A673 (cell line): Measurements from ENCODE around the gene PALLD. TPM values are rescaled to one million over a fixed set of nuclear protein-coding genes. Genes with fewer than 3 reads are reported as not detected.

Source experiments
- BruUV-seq: library from RNA; stranded (reverse); fragments of 400-500 nt; replicated peaks from 2 replicates; lab custom pipeline; 2021; lab: Mats Ljungman, UMichigan
- CTCF ChIA-PET: fragments of 300-600 bp; sonication (Branson Sonifier 250); formaldehyde crosslinking; loops from one replicate; lab custom pipeline; 2022; ENCODE audit warnings: antibody characterized with exemption; lab: Charles Lee
- POLR2A ChIA-PET: fragments of 300-600 bp; sonication (Branson Sonifier 250); formaldehyde crosslinking; loops from one replicate; lab custom pipeline; 2022; ENCODE audit warnings: antibody characterized with exemption; ENCODE audit not compliant: low non-redundant PET; lab: Charles Lee
- DNase-seq: peaks from one replicate; pipeline ENCODE4 v3.0.0-alpha.2; 2015; ENCODE audit warnings: low spot score
- H3K27ac ChIP-seq: fragments of 200-600 bp; sonication (generic); 2 replicates; pipeline ENCODE4 v1.5.1; 2016; ENCODE audit warnings: mixed run types, low read depth, mild to moderate bottlenecking, mixed read lengths, antibody characterized with exemption, low read length; ENCODE audit not compliant: poor library complexity, severe bottlenecking
- H3K27me3 ChIP-seq: fragments of 200-600 bp; sonication (generic); replicated peaks from 2 replicates; pipeline ENCODE4 v1.6.1; 2017; ENCODE audit warnings: mixed run types, low read depth, mild to moderate bottlenecking, mixed read lengths, antibody characterized with exemption, low read length; ENCODE audit not compliant: insufficient read depth, poor library complexity
- H3K36me3 ChIP-seq: fragments of 200-600 bp; sonication (generic); 2 replicates; pipeline ENCODE4 v1.6.1; 2016; ENCODE audit warnings: mixed run types, mild to moderate bottlenecking, mixed read lengths, antibody characterized with exemption, low read length; ENCODE audit not compliant: insufficient read depth, poor library complexity, severe bottlenecking
- H3K4me1 ChIP-seq: fragments of 200-600 bp; sonication (generic); 2 replicates; pipeline ENCODE4 v1.6.1; 2017; ENCODE audit warnings: mixed run types, mild to moderate bottlenecking, mixed read lengths, antibody characterized with exemption, low read length; ENCODE audit not compliant: insufficient read depth, poor library complexity, severe bottlenecking
- H3K4me3 ChIP-seq: fragments of 200-600 bp; sonication (generic); 2 replicates; pipeline ENCODE4 v1.5.1; 2016; ENCODE audit warnings: low read depth, mixed run types, mild to moderate bottlenecking, mixed read lengths, low read length; ENCODE audit not compliant: poor library complexity, severe bottlenecking
- H3K9me3 ChIP-seq: fragments of 200-600 bp; sonication (generic); 2 replicates; pipeline ENCODE4 v1.6.1; 2016; ENCODE audit warnings: mixed run types, low read depth, mild to moderate bottlenecking, mixed read lengths, antibody characterized with exemption, low read length; ENCODE audit not compliant: poor library complexity, severe bottlenecking
- EZH2 ChIP-seq: fragments of 200-600 bp; sonication (generic); IDR thresholded peaks from 2 replicates; pipeline ENCODE4 v1.6.1; 2017; ENCODE audit warnings: borderline replicate concordance, low read depth, mild to moderate bottlenecking, mixed read lengths, antibody characterized with exemption, low read length; ENCODE audit not compliant: poor library complexity, severe bottlenecking
- intact Hi-C: fragments of 100-400 bp; cut with micrococcal nuclease; formaldehyde crosslinking; loops from one replicate; pipeline ENCODE4 v1.10.0; 2022; ENCODE audit not compliant: unreplicated experiment
- total RNA-seq: library from RNA; stranded (reverse); gene quantifications from 2 replicates; pipeline ENCODE4 v1.2.3, GENCODE V29; 2021
- TF ChIP-seq, protein P1 (sequence below): fragments of 300-800, 200-600 bp; sonication (generic); conservative IDR thresholded peaks from 2 replicates; pipeline ENCODE4 v1.5.1; 2017; ENCODE audit warnings: low read depth, mild to moderate bottlenecking, antibody characterized with exemption, low read length, moderate library complexity, mixed read lengths

Gene PALLD
- total RNA-seq, 1 experiment from 2014 or later = 44.1 TPM

- no peak overlapping the region for H3K4me3 ChIP-seq
- no peaks in the 10 kb centered on the region for H3K9me3 ChIP-seq
- ChIA-PET POLR2A (no interaction called here), CTCF (no interaction called here)
- H3K27ac ChIP-seq = no peak overlapping the region
- no peak for DNase-seq
- peaks cover 18% of the 10 kb centered on the region for H3K4me1 ChIP-seq
- no peaks in the 10 kb centered on the region for H3K36me3 ChIP-seq
- TF ChIP-seq EZH2 = no peak
- TF ChIP-seq, protein P1, sequence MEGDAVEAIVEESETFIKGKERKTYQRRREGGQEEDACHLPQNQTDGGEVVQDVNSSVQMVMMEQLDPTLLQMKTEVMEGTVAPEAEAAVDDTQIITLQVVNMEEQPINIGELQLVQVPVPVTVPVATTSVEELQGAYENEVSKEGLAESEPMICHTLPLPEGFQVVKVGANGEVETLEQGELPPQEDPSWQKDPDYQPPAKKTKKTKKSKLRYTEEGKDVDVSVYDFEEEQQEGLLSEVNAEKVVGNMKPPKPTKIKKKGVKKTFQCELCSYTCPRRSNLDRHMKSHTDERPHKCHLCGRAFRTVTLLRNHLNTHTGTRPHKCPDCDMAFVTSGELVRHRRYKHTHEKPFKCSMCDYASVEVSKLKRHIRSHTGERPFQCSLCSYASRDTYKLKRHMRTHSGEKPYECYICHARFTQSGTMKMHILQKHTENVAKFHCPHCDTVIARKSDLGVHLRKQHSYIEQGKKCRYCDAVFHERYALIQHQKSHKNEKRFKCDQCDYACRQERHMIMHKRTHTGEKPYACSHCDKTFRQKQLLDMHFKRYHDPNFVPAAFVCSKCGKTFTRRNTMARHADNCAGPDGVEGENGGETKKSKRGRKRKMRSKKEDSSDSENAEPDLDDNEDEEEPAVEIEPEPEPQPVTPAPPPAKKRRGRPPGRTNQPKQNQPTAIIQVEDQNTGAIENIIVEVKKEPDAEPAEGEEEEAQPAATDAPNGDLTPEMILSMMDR = no peak
- no peaks in the 10 kb centered on the region for H3K27me3 ChIP-seq
- intact Hi-C loops = no loop called here
- BruUV-seq = no TSS peak
Observed at GRCh38 chr4:168570466-168570865, 73.6 kb downstream of the PALLD start.

DNA sequence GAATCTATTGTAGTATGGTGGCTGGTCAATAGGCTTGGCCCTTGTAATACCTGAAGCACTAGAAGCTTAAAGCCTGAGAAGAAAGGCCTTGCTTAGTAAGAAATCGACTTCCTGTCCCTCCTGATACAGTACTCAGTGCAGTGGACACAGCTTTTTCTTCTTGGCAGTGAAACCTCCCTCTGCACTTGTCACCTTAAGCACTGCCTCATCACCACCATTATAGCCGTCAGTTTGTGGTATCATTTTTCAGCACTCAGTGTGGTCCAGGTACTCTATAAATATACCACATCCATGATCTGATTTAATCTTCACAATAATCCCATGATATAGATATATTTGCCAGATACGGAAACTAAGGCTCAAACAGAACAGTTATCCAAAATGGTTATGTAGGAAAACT is 75.2 kb downstream of the PALLD start:
- Histone ChIP-seq H3K27me3 (no peaks in the 10 kb centered on the region), H3K4me3 (no peak overlapping the region), H3K27ac (no peak overlapping the region), H3K36me3 (no peaks in the 10 kb centered on the region), H3K4me1 (peaks cover 18% of the 10 kb centered on the region), H3K9me3 (no peaks in the 10 kb centered on the region)
- no peak for DNase-seq
- BruUV-seq = no TSS peak
- intact Hi-C loops = no loop called here
- POLR2A ChIA-PET = no interaction called here
- CTCF ChIA-PET = no interaction called here
- TF ChIP-seq EZH2 = no peak
- TF ChIP-seq, protein P1 = no peak

- CTCF ChIA-PET = no interaction called here
- no TSS peak for BruUV-seq
Observed at GRCh38 chr4:168573870-168574269, 77.0 kb downstream of the PALLD start.

More at GRCh38 chr4:168573870-168574269, 77.0 kb downstream of the PALLD start:
- no peak for DNase-seq
- no peak for TF ChIP-seq EZH2
- TF ChIP-seq, protein P1 = no peak
- POLR2A ChIA-PET = no interaction called here
- no peak overlapping the region for H3K4me3 ChIP-seq
- H3K27ac ChIP-seq = no peak overlapping the region
- H3K36me3 ChIP-seq = no peaks in the 10 kb centered on the region
- no peaks in the 10 kb centered on the region for H3K27me3 ChIP-seq
- intact Hi-C loops = no loop called here
- H3K9me3 ChIP-seq = no peaks in the 10 kb centered on the region
- peaks cover 18% of the 10 kb centered on the region for H3K4me1 ChIP-seq
